IMR-90 (cell line): Measurements from ENCODE around the gene THSD7B. TPM values are rescaled to one million over a fixed set of nuclear protein-coding genes. Genes with fewer than 3 reads are reported as not detected.

Source experiments
- ATAC-seq: fragments of 200-7000 bp; cut with Tn5 transposase; 2 replicates; pipeline ENCODE4 v1.9.1; 2020; ENCODE audit warnings: low read depth, mild to moderate bottlenecking, moderate library complexity
- BruUV-seq: library from RNA; stranded (reverse); fragments of 400-500 nt; replicated peaks from 2 replicates; lab custom pipeline; 2021; lab: Mats Ljungman, UMichigan
- CTCF ChIA-PET: fragments of 300-600 bp; formaldehyde crosslinking; extraction: SDS; loops from one replicate; lab custom pipeline; 2021; ENCODE audit warnings: antibody characterized with exemption; lab: Yijun Ruan, JAX
- POLR2A ChIA-PET: fragments of 300-600 bp; sonication (Branson Sonifier 250); formaldehyde crosslinking; loops from one replicate; lab custom pipeline; 2022; ENCODE audit warnings: antibody characterized with exemption; ENCODE audit not compliant: unreplicated experiment; lab: Charles Lee
- DNase-seq: peaks from one replicate; pipeline ENCODE4 v3.0.0; 2013
- H2AFZ ChIP-seq: replicated peaks from 2 replicates; pipeline ENCODE3; 2013; ENCODE audit warnings: low read length, mild to moderate bottlenecking; ENCODE audit not compliant: poor library complexity
- H2AK5ac ChIP-seq: 2 replicates; pipeline ENCODE4 v1.6.1; 2013; ENCODE audit warnings: low read depth, low read length, inconsistent platforms
- H2AK9ac ChIP-seq: replicated peaks from 2 replicates; pipeline ENCODE3; 2013; ENCODE audit warnings: mild to moderate bottlenecking, low read depth, low read length, moderate library complexity; ENCODE audit not compliant: poor library complexity
- H2BK120ac ChIP-seq: 2 replicates; pipeline ENCODE4 v1.6.1; 2013; ENCODE audit warnings: low read depth, low read length, inconsistent platforms
- H2BK15ac ChIP-seq: 3 replicates; pipeline ENCODE4 v1.6.1; 2013; ENCODE audit warnings: low read depth, low read length, inconsistent platforms
- H2BK20ac ChIP-seq: 2 replicates; pipeline ENCODE4 v1.6.1; 2013; ENCODE audit warnings: low read depth, mild to moderate bottlenecking, inconsistent platforms, low read length, moderate library complexity
- H2BK5ac ChIP-seq: 2 replicates; pipeline ENCODE4 v1.6.1; 2013; ENCODE audit warnings: mild to moderate bottlenecking, low read depth, low read length, inconsistent platforms; ENCODE audit not compliant: poor library complexity, severe bottlenecking
- H3K14ac ChIP-seq: replicated peaks from 2 replicates; pipeline ENCODE4 v1.6.1; 2013; ENCODE audit warnings: low read depth, low read length, inconsistent platforms
- H3K18ac ChIP-seq: 2 replicates; pipeline ENCODE4 v1.6.1; 2013; ENCODE audit warnings: low read depth, low read length, control low read depth
- H3K23ac ChIP-seq: 2 replicates; pipeline ENCODE4 v1.6.1; 2013; ENCODE audit warnings: low read depth, low read length, inconsistent platforms
- H3K27ac ChIP-seq: 2 replicates; pipeline ENCODE4 v1.5.1; 2013; ENCODE audit warnings: mild to moderate bottlenecking, control low read depth, low read length; ENCODE audit not compliant: insufficient read depth
- H3K27me3 ChIP-seq: 2 replicates; pipeline ENCODE4 v1.6.1; 2013; ENCODE audit warnings: low read length; ENCODE audit not compliant: control insufficient read depth, insufficient read depth
- H3K36me3 ChIP-seq: 2 replicates; pipeline ENCODE4 v1.6.1; 2013; ENCODE audit warnings: low read length, mixed read lengths; ENCODE audit not compliant: control insufficient read depth, insufficient read depth
- H3K4ac ChIP-seq: 2 replicates; pipeline ENCODE4 v1.6.1; 2013; ENCODE audit warnings: low read depth, low read length, inconsistent platforms
- H3K4me1 ChIP-seq: 2 replicates; pipeline ENCODE4 v1.6.1; 2013; ENCODE audit warnings: low read length, mixed read lengths; ENCODE audit not compliant: control insufficient read depth, insufficient read depth
- H3K4me2 ChIP-seq: 2 replicates; pipeline ENCODE4 v1.6.1; 2013; ENCODE audit warnings: low read depth, mild to moderate bottlenecking, control low read depth, low read length, moderate library complexity
- H3K4me3 ChIP-seq: 2 replicates; pipeline ENCODE4 v1.5.1; 2013; ENCODE audit warnings: low read depth, mild to moderate bottlenecking, control low read depth, low read length, moderate library complexity; ENCODE audit not compliant: insufficient read depth
- H3K56ac ChIP-seq: 2 replicates; pipeline ENCODE4 v1.6.1; 2013; ENCODE audit warnings: low read length, inconsistent platforms; ENCODE audit not compliant: insufficient read depth; ENCODE audit errors: extremely low read depth
- H3K79me1 ChIP-seq, 2 experiments: 2 replicates each; pipeline ENCODE4 v1.6.1; 2013; ENCODE audit warnings: low read length in 2 of 2, inconsistent platforms in 1 of 2, low read depth in 1 of 2
- H3K9ac ChIP-seq: 2 replicates; pipeline ENCODE4 v1.6.1; 2013; ENCODE audit warnings: low read depth, low read length, control low read depth
- H3K9me1 ChIP-seq: 2 replicates; pipeline ENCODE4 v1.6.1; 2013; ENCODE audit warnings: low read length, inconsistent platforms; ENCODE audit not compliant: insufficient read depth
- H3K9me3 ChIP-seq: 2 replicates; pipeline ENCODE4 v1.6.1; 2013; ENCODE audit warnings: low read length; ENCODE audit not compliant: control insufficient read depth, insufficient read depth
- H4K20me1 ChIP-seq: 2 replicates; pipeline ENCODE4 v1.6.1; 2013; ENCODE audit warnings: low read length, inconsistent platforms; ENCODE audit not compliant: insufficient read depth
- H4K5ac ChIP-seq: 2 replicates; pipeline ENCODE4 v1.6.1; 2013; ENCODE audit warnings: mild to moderate bottlenecking, low read depth, low read length, control low read depth
- H4K8ac ChIP-seq, 2 experiments: 2 replicates each; pipeline ENCODE4 v1.6.1; 2013; ENCODE audit warnings: low read depth in 2 of 2, low read length in 2 of 2, control low read depth in 1 of 2, inconsistent platforms in 1 of 2
- H4K91ac ChIP-seq: 2 replicates; pipeline ENCODE4 v1.6.1; 2013; ENCODE audit warnings: low read depth, low read length, inconsistent platforms; ENCODE audit not compliant: insufficient read depth
- BHLHE40 ChIP-seq: fragments of 150-350 bp; IDR thresholded peaks from 2 replicates; pipeline ENCODE4 v1.6.1; 2016; ENCODE audit warnings: mild to moderate bottlenecking, low read depth, low read length
- FOS ChIP-seq: fragments of 150-350 bp; IDR thresholded peaks from 2 replicates; pipeline ENCODE4 v1.6.1; 2016; ENCODE audit warnings: low read depth, low read length
- MAFK ChIP-seq: IDR thresholded peaks from 2 replicates; pipeline ENCODE4 v1.6.1; 2012; ENCODE audit warnings: low read depth, low read length, improper control_type of control experiment
- MAZ ChIP-seq: IDR thresholded peaks from 2 replicates; pipeline ENCODE4 v1.6.1; 2012; ENCODE audit warnings: low read depth, mild to moderate bottlenecking, low read length, improper control_type of control experiment, moderate library complexity, borderline replicate concordance
- MXI1 ChIP-seq: IDR thresholded peaks from 2 replicates; pipeline ENCODE4 v1.6.1; 2012; ENCODE audit warnings: low read depth, mild to moderate bottlenecking, low read length, moderate library complexity, borderline replicate concordance
- NFE2L2 ChIP-seq: fragments of 150-350 bp; IDR thresholded peaks from 2 replicates; pipeline ENCODE4 v1.6.1; 2016; ENCODE audit warnings: low read depth, mild to moderate bottlenecking, low read length
- RCOR1 ChIP-seq: IDR thresholded peaks from 2 replicates; pipeline ENCODE4 v1.6.1; 2012; ENCODE audit warnings: mild to moderate bottlenecking, low read length, improper control_type of control experiment; ENCODE audit not compliant: insufficient replicate concordance
- USF2 ChIP-seq: fragments of 150-350 bp; IDR thresholded peaks from 2 replicates; pipeline ENCODE4 v1.6.1; 2017; ENCODE audit warnings: mild to moderate bottlenecking, antibody characterized with exemption, low read length, low read depth
- WGBS, 2 experiments: methylation state at CpG; one replicate each; pipeline versions ENCODE4 v1.1.5 to v1.1.7; 2013; ENCODE audit warnings: missing lambda C conversion rate in 2 of 2; ENCODE audit not compliant: insufficient read length in 1 of 2; ENCODE audit errors: extremely low coverage in 2 of 2; 5-methylcytosine and 5-hydroxymethylcytosine counted together
- dilution Hi-C: fragments of 300-500 bp; cut with HindIII; formaldehyde crosslinking; loops from one replicate; pipeline ENCODE4 v1.14.3; 2018; ENCODE audit warnings: low sequenced_read_pairs; ENCODE audit not compliant: unreplicated experiment
- in situ Hi-C: fragments of 300-500 bp; cut with MboI; formaldehyde crosslinking; loops from 3 replicates; pipeline ENCODE4 v1.14.3; 2019; ENCODE audit warnings: low sequenced_read_pairs, inconsistent platforms, mixed read lengths
- intact Hi-C: fragments of 100-400 bp; cut with micrococcal nuclease; formaldehyde crosslinking; loops from 2 replicates; pipeline ENCODE4 v1.10.0; 2022
- polyA plus RNA-seq, 3 experiments: library from polyadenylated mRNA; depleted of rRNA; stranded (reverse); fragments of >200 nt; gene quantifications; 2 replicates each; pipeline ENCODE4 v1.2.3, GENCODE V29; 2012; ENCODE audit warnings: low replicate concordance in 1 of 3
- total RNA-seq: library from RNA; depleted of rRNA; stranded (reverse); fragments of >200 nt; gene quantifications from 2 replicates; pipeline ENCODE4 v1.2.3, GENCODE V29; 2012

THSD7B gene
- total and polyA plus RNA-seq, 2 of the 4 experiments (the other 2 are of a cell fraction), result not detected

DNA sequence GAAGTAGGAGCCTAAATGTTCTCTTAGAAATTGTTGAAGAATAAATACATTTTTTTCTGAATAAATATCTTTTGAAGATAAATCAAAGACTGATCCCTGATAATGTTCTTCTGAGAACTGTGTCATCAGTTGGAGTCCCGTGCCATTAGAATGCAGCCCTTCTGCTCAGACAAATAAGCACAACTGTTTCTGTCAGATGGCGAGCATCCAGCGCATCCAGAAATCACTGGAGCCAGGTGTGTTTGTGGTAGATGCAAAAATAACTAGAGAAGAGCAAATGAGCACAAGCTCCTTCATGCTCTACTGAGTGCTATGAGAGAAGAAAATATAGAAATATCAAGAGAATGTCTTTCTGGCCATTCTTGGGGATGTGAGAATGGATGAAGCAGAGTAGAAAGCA, 573.7 kb downstream of the THSD7B start:
- POLR2A ChIA-PET, result no interaction called here
- DNase-seq (no peak), ATAC-seq (no peak)
- no peak overlapping the region for H3K18ac ChIP-seq
- no TSS peak for BruUV-seq
- WGBS, 2 experiments, result no CpG with 5 or more reads among the region's 3 CpGs
- no peak overlapping the region for H2BK15ac ChIP-seq
- no peak for TF ChIP-seq RCOR1
- no peak for TF ChIP-seq USF2
- TF ChIP-seq MAFK, result no peak
- TF ChIP-seq FOS, result no peak
- no peak for TF ChIP-seq MAZ
- no peak for TF ChIP-seq MXI1
- TF ChIP-seq NFE2L2, result no peak
- no peak for TF ChIP-seq BHLHE40
- no peak overlapping the region for H3K27ac ChIP-seq
- no peak overlapping the region for H2BK5ac ChIP-seq
- H2AK5ac ChIP-seq, result no peak overlapping the region
- H4K91ac ChIP-seq, result no peak overlapping the region
- no peak overlapping the region for H3K4me3 ChIP-seq
- no peak overlapping the region for H2BK120ac ChIP-seq
- CTCF ChIA-PET, result no interaction called here
- no peak overlapping the region for H3K14ac ChIP-seq
- no peak overlapping the region for H3K56ac ChIP-seq
- in situ Hi-C loops, result no loop called here
- no peak overlapping the region for H4K5ac ChIP-seq
- no peak overlapping the region for H4K8ac ChIP-seq
- H3K4me1 ChIP-seq, result no peaks in the 10 kb centered on the region
- H3K79me1 ChIP-seq, result no peaks in the 10 kb centered on the region
- no peak overlapping the region for H3K4ac ChIP-seq
- no peak overlapping the region for H2AK9ac ChIP-seq
- H3K9me3 ChIP-seq, result peaks cover 8% of the 10 kb centered on the region
- no peaks in the 10 kb centered on the region for H4K20me1 ChIP-seq
- H3K23ac ChIP-seq, result no peak overlapping the region
- H3K27me3 ChIP-seq, result no peaks in the 10 kb centered on the region
- dilution Hi-C loops, result no loop called here
- H2BK20ac ChIP-seq, result no peak overlapping the region
- H3K9ac ChIP-seq, result no peak overlapping the region
- no peaks in the 10 kb centered on the region for H3K36me3 ChIP-seq
- H2AFZ ChIP-seq, result no peak overlapping the region
- no peaks in the 10 kb centered on the region for H3K9me1 ChIP-seq
- intact Hi-C loops, result no loop called here
- no peak overlapping the region for H3K4me2 ChIP-seq
